Kidney glomerular epithelial cell (primary cell): ENCODE results near the gene BTBD18.

Experiments used
- DNase-seq: peaks from one replicate; lab custom pipeline; 2025; lab: John Stamatoyannopoulos, UW

BTBD18 gene

DNA sequence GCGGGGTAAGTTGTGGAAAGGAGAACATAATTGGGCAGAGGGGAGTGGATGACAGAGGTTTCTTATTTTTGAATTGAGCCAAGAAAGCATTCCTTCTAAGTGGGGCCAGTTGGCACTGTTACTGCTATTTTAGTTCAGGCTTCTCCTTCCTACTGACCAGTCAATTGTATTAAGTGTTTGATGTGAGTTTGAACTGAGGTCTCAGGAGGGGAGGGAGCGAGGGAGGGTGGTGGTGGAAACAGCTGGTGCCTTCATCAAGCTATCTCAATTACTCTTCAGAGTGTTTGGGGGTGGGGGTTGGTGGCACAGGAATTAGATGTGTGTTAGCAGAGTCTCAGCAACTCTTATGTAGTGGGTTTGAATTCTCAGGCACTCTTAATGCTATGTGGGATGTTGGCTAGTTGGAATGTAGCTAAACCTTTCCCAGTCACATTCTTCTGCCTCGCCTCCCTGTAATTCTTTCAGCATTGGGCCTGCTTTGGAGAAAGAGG is 24.5 kb upstream of the BTBD18 start:
- no peak for DNase-seq

DNA sequence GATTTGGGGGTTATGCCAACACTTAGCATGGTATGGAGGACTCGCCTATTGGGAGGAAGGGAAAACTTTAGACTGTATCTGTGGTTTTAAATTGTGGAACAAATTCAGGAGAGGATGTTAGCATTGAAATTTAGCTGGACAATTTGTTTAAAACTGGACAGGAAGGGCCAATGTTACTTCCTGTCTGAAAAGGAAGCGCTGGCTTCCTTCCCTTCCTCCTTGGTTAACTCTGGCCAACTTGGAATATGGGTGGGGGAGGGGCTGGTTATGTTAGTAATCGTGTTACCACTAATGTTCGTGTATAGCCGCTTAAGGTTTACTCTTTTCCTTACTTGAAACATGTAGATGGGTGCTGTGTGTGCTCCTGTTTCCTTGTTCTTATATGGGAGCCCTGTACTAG is 23.9 kb upstream of the BTBD18 start:
- DNase-seq = no peak

DNA sequence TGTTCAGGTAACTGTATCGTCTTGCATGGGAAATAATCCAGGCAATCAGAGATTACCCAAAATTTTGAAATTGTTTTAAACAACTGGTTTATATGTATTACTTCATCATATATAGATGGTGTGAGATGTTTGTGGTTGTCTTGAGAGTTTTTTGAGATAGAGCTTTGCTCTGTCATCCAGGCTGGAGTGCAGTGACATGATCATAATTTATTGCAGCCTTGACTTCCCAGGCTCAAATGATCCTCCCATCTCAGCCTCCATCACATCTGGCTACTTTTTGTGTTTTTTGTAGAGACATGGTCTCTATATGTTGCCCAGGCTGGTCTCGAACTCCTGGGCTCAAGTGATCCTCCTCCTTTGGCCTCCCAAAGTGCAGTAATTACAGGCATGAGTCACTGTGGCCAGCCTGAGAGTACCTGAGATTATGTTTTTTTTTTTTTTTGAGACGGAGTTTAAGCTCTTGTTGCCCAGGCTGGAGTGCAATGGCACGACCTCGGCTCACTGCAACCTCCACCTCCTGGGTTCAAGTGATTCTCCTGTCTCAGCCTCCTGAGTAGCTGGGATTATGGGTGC is 21.5 kb upstream of the BTBD18 start:
- no peak for DNase-seq

DNA sequence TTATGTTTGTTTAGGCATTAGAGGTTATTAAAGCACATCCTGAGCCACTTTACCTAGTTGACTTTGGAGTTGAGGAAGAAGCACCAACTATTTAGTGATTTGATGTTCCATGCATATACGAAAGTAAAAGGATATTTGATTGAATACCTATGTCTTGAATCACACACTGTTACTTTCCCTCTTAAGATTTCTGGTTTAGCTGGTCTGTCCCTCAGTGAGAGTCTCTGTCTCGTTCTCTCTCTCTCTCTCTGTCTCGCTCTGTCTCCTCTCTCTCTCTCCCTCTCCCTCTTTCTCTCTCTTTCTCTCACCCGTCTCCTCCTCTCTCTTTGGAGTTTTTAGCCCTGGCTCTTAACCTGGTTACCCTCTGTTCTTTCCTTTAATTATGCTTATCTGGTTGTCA is 20.9 kb upstream of the BTBD18 start:
- no peak for DNase-seq

DNA sequence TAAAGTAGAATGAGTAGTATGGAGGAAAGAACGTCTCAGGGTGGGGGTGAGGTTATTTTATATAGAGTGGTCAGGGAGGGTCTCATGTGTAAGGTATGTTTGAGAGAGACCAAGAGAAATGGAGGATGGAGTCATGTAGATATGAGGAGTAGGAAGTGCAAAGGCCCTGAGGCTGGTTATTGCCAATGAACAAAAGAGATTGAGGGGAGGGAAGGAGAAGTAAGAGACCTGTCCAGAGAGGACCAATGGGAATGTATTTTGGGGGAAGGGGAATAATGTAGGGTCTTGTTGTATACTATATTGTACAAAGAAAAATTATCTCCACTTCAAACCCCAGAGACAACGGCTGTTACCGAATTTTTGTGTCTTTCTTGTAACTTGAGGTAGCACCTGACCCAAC is 19.7 kb upstream of the BTBD18 start:
- DNase-seq = no peak

DNA sequence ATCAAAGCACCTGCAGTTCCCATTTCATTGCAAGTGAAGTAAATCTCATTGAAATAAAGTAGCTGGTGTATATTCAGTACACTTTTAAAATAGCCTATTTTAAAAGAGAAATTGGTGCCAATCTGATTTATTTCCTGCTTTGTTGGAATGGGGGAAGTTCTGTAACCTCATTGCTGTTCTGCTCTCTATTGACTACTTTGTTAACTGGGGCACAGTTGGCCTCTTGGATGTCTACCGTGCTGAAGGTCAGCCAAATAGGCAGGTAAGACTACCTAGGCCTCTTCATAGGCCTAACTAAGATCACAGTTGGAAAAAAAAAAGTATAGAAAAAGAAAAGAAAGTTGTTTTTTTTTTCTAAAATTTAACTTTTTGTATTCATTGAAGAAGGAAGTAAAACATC is 19.2 kb upstream of the BTBD18 start:
- DNase-seq = no peak

DNA sequence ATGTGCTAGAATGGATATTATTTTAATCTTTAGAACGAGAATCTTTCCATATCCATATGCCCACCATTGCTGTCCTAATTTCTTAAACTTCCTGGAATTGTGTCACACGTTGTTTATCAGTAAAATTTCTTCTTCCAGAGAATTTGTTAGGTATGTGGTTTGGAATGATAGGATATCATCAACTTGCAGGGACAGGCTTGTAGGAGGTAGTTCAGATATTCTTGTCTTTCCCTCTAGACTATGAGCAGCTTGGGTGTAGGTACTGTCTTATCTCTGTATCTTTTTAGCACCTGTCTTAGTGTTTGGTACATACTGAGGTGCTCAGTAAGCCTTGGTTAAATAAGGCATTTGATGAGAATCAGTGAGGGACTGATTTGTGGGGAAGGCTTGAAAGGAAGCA is 13.4 kb upstream of the BTBD18 start:
- DNase-seq = no peak

DNA sequence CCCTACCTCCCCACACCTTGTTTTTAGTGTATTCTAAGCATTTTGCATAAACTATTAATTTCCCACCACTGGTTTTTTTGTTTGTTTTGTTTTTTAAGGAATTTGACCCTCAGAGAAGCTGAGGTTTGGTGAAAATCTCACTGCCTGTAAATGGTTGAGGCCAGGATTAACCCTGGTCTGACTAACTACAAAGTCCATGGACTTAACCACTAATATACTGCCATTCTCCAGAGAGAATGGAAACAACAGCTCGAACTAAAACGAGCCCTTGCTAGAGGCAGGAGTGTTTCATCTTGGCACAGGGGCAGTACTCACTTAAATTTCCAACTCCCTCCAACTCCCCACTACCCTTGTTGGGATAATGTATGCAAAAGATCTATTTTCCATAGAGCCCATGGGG is 12.9 kb upstream of the BTBD18 start:
- DNase-seq = no peak

DNA sequence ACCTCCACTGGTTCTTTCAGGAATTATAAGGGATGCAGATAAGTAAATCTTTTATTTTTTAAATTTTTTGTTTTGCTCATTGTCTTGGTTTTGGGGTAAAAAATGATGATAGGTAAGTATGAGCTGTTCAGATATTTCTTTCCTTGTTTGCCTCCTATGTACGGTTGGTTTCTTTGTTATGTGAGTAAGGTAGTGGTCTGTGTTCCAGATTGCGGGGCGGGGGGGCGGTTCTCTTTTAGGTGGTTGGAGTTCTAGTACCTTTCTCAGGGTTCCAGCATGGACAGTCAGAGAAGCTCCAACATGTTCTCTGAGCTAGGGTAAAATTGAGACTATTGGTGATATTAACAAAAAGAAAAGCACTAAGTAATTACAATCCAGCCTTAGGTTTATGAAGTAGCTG is 12.4 kb upstream of the BTBD18 start:
- DNase-seq = no peak

DNA sequence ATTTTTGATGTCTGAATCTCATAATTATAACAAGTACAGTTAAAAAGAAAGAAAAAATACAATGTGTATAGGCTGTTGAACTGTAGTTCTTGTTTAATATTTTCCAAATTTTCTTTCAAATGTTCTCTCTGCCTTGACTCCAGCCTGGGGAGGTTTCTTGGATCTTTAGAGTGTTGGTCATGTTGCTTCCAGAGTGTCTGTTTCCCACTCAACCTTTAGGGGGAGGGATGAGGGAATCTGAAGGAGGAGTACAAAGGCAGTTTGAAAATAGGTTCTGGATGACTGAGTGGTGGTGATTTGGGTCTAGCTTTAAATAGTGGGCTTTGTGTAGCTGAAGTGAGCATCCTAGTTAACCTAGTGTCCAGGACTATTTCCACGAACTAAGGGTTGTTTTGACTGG is 11.9 kb upstream of the BTBD18 start:
- peak; percentile 28 for DNase-seq

DNA sequence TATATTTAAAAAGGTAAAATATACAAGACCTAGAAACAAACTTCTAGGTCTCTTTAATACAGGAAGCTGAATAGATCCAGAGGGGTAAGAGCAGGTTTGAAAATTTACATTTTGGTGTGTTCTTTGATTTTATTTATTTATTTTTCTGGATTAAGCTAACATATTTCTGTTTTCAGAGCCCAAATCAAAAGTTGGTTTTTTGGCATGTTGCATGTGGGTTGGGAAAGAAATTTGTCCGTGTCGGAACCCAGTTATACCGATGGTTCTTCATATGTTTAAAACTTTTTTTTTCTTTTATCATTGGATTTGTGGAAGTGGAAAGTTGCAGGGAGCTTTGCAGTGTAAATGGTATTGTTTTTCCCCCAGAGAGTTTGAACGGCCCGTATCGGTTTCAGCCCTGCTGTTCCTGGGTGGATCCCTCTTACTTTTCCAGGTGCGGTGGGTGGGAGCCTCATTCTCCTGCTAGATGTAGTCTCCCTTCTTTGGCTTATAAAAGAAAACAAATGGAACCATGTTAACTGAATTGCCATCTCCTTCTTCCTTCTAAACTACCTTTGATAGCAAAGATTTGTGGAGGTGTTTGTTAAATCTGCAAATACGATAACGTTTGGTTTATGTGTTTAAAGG is 10.7 kb upstream of the BTBD18 start:
- DNase-seq = peak; percentile 32

DNA sequence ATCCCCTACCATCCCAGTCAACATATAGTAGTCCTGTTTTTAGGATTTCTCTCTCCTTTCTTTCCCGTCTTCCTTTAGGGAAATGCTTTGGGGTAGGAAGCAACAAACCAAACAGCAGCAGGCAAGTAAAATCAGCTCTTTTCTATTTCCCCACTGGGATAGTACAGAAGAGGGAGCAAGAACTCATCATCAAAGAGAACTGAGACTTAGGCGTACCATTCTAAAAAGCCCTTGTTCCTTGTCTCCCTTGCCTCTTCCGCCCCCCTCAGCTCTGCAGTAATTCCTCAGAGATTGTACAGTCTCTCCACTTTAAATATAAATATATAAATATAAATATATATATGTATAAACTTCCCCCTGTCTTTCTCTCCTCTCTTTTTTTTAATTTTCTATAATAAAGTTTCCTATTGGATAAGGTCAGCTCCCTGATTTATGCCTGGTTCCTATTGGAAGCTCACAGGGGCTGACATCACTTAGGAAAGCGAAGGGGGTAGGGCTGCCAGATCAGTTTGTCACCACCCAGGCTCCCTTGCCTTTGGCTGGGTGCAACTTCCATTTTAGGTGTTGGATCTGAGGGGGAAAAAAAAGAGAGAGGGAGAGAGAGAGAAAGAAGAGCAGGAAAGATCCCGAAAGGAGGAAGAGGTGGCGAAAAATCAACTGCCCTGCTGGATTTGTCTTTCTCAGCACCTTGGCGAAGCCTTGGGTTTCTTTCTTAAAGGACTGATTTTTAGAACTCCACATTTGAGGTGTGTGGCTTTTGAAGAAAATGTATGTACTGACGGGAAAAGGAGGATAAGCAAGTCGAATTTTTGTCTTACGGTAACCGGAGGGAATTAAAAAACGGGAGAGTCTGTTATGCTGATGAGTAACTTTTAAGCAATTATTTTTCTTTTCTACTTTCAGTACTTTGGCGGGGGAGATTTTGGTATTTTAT is 9.9 kb upstream of the BTBD18 start, which contains the start of gene CTNND1:
CTNND1 (plus strand) TSS at position 502 of the 934 bp plus-strand sequence. CDS start 29,677 bp downstream, outside the sequence.
- DNase-seq = peak; percentile 96

DNA sequence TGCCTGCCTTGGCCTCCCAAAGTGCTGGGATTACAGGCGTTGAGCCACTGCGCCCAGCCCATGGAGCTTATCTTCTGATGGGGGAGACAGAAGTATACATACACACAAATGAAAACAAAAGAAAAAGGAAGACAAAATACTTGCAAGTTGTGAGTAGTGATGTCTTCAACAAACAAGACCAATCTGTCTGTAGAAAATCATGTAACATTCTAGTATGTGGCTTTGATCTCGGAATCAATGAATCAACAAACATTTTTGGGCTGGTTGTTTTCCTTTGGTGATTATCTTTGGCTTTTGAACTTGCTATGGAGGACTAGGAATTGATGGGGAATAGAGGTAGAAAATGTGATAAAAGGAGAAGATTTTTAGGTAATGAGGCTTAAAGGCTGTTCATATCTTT is 6.6 kb upstream of the BTBD18 start:
- no peak for DNase-seq

DNA sequence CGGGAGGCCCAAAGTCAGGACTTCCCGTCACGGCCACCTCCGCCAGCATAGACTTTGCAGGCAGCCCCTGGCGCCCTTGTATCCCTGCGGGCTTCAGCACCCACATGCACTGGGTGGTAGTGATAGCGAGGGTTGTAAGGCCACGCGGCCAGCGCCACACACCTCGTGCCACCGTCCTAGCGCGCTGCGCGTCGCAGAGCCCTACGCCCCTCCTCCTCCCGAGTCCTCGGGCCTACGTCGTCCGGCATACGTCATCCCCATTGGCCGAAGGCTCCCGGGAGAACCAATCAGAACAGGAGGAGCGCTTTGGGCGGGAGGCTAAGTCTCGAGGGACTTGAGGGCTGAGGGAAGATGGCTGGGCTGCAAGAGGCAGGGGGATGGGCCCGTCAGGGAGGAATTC is 1.3 kb upstream of the BTBD18 start:
- DNase-seq = no peak

DNA sequence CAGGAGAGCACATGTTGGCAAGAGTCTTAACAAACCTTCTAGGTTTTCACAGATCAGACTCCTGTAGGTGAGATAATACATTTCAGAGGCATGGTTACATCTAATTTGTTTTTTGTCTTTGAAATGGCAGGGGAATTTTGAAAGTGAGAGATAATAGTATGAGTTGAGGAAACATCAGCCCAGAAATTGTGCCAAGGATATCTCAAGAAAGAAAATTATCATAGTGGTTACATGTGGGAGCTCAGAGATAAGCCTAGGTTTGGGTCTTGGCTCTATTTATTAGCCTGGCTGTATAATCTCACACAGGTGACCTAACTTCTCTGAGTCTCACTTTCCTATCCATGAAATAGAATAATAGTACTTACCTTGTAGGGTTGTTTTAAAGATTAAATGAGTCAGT is 443 bp downstream of the BTBD18 start:
- DNase-seq = no peak

DNA sequence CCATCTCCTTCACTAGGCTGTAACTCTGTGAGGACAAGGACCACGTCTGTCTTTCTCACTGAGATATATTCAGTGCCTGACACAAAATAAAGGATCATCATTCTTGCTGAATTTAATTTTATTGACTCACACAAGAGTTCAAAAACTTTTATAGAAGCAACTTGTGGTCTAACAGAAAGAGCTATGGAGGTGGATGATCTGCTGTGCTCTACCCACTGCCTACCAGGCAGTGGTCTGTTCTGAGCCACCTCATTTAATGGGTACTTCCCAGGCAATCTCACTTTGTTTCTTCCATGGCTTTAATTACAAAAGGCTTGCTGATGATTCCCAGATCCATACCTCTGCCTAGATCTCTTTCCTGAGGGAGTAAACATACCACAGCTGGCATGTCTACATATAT is 4.7 kb downstream of the BTBD18 start:
- DNase-seq = no peak

DNA sequence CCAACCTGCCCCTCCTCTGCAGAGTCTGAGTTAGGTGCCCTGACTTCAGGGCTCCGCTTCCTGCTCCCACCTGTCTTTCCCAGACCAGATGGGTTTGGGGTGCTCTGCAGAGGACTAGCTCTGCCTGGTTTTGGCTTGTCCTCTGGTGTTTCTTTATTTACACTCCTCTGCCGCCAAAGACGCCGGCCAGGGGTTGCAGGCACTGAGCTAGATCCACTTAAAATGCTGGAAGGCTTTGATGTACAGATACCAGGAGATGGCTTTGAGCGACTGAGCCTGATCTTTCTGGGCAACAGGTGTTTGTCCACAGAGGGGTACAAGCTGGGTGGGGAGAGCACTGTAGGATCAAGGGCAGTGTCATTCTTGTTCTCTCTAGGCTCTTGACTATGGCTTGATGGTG is 6.4 kb downstream of the BTBD18 start:
- DNase-seq = no peak

DNA sequence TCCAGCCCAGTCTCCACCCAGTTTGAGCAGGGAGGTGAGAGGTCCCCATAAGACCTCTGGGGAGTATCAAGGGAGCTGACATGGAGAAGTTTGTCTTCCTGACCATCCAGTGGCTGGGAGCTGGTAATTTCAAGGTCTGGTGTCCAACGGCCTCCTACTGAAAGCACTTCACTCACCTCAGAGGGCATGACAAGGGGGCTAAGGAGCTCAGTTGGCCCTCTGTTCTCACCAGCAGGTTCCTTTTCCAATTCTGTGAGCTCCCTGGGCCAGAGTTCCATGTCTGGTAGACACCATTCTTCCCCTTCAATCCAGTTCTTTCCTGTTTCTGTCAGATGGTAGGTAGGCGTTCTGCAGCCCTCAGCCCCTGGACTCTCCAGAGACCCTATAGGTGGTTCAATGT is 7.3 kb downstream of the BTBD18 start:
- no peak for DNase-seq

DNA sequence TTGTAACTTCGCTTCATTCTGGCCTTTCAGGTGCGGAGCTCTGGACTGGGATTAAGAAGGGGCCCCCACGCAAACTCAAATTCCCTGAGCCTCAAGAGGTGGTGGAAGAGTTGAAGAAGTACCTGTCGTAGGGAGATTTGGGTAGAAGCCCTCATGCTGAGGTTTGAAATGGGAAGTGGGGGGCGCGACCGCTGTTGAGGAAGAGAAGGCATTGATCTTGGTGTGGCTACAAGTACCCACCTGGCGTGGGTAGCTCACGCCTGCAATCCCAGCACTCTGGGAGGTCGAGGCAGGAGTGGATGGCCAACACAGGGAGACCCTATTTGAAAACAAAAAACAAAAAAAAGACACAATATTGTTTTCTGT is 9.5 kb downstream of the BTBD18 start:
- no peak for DNase-seq

DNA sequence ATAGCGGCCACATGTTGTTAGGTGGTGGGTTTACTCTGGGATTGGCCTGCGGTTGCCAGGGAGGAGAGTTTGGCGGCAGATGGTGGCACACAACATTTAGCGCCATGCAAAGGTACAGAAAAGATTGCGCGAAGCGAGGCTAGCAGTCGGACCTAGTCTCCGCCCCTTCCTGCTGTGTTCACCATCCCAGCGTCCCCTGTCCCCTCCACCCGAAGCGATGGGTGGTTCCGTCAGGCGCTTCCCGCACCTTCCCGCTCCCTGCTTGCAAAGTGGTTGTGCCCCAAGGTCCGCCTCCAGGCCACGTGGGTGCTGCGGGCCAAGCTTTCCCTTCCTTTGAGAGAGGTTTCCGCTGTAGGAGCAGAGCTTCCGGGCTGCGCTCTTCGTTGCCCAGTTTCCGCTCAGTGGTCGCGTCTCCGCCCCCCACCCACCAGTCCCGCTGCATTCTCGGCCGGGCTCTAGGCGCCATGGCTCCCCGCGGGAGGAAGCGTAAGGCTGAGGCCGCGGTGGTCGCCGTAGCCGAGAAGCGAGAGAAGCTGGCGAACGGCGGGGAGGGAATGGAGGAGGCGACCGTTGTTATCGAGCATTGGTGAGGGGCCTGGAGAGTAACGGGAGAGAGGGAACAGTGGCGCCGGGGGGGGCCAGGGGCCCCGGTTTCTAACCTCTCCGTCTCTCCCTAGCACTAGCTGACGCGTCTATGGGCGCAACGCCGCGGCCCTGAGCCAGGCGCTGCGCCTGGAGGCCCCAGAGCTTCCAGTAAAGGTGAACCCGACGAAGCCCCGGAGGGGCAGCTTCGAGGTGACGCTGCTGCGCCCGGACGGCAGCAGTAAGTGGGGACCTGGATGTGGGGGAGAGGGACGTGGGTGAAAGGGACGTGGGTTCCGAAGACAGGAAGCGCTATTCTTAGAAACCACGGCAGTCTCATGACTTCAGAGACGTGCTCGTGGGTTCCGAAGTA is 10.2 kb downstream of the BTBD18 start, which contains the start of gene SELENOH:
SELENOH (plus strand) TSS at position 360 of the 955 bp plus-strand sequence; CDS start at position 465, 105 bp downstream.
- DNase-seq = peak; percentile 92

DNA sequence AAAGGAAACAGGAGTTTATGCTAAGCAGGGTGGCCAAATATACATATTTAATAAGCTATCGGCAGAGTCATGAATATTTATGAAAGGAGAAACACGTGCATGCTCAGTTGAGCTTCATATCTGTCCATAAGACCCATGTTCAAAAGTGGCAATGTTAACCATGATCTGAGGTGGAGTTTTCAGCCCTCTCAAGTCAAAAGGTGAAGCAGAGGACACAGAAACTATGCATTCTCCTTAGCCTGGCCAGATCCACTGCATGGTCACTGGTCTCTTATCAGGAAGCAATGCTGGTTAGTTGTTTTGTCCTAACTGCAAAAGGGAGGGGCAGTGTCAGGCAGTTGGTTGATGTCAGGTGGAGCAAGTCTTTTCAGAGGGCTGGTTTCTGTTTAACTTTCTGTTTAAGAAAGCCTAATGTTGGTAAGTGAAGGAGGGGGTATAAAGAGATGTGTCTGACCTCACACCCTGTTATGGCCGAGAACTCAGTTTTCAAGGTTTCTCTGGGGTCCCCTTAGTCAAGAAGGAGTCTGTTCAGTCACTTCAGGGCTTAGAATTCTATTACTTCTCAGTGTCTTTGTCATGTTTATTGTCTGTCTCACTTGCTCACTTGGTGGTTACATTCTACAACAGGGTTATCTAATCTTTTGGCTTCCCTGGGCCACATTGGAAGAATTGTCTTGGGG is 15.9 kb downstream of the BTBD18 start:
- DNase-seq = no peak
